ENCODE measurements around the gene LRRC34.
A peak's percentile ranks its signal among the peaks of the same experiment; 100 is the strongest.

The LRRC34 gene

DNA sequence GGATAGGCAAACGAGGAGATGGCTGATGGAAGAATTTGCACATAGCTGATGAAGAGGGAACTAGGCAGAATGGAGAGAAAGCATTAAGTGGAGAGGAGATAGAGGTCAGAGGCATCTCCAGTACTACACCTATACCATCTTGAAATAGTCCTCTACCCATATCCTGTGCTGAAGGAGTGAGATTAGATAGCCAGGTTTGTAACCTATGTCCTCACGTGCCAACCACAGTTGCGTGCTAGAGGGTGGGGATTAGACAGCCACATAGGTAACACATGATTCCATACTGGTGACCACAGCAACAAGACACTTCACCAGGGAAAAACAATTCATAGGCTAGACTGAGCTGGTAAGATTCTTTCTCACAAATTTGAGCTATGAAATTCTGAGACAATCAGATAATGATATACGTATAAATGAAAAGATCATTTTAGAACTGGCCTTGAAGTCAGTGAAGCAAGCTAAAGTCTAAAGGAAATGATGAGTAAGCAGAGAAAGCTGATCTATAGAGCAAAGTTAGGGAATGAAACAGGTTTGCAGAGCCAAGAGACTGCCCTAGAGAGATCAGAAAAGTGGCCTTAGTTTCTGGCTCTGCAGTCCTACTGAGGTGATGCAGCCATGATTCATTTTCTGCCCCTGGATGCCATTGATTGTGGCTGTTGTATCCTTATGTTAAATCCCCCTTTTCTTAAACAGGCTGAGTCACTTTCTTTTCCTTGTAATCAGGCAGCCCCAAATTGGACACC is 21.8 kb downstream of the LRRC34 start:
- no peak overlapping the region for H3K27ac Mint-ChIP-seq
- no peaks in the 10 kb centered on the region for H3K9me3 Mint-ChIP-seq

GRCh38 chr3:169790219-169790618 is 22.5 kb downstream of the LRRC34 start:
- H3K36me3 Mint-ChIP-seq (ENCODE audit: low read depth) = peaks cover 77% of the 10 kb centered on the region
- H3K27me3 Mint-ChIP-seq = no peaks in the 10 kb centered on the region
- no peak overlapping the region for H3K27ac Mint-ChIP-seq
- no peak for DNase-seq
- no peak overlapping the region for H3K4me3 Mint-ChIP-seq
- no peaks in the 10 kb centered on the region for H3K9me3 Mint-ChIP-seq
- peaks cover 21% of the 10 kb centered on the region for H3K4me1 Mint-ChIP-seq (ENCODE audit: low read depth)

More for the DNA sequence above, 21.8 kb downstream of the LRRC34 start:
- H3K36me3 Mint-ChIP-seq (ENCODE audit: low read depth) = peaks cover 71% of the 10 kb centered on the region
- DNase-seq = no peak
- H3K4me1 Mint-ChIP-seq (ENCODE audit: low read depth) = peaks cover 16% of the 10 kb centered on the region
- H3K4me3 Mint-ChIP-seq = no peak overlapping the region
- no peaks in the 10 kb centered on the region for H3K27me3 Mint-ChIP-seq

- Mint-ChIP-seq H3K4me3 (no peak overlapping the region), H3K27ac (no peak overlapping the region), H3K27me3 (no peaks in the 10 kb centered on the region), H3K36me3 (ENCODE audit: low read depth) (peaks cover 89% of the 10 kb centered on the region), H3K9me3 (no peaks in the 10 kb centered on the region), H3K4me1 (ENCODE audit: low read depth) (peaks cover 21% of the 10 kb centered on the region)
- DNase-seq = no peak
Observed at GRCh38 chr3:169787791-169788190, 24.9 kb downstream of the LRRC34 start.

DNA sequence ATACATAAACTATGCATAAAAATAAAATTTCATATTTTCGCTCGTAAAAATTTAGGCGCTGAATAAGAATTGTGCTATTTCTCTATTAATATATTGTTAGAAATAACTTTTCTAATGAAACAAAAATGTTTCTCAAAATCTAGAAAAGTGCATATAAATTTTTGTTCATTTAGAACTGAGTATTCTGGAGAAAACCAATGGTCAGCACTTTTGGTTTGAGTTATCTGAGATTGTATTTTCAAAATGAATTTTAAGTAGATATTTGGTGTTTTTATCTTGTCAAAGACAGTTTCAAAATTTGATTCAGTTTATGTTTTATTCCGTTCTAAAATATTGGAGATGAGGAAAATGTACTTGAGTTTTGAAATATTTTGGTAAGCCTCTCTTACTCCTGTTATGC is 25.6 kb downstream of the LRRC34 start:
- peaks cover 89% of the 10 kb centered on the region for H3K36me3 Mint-ChIP-seq (ENCODE audit: low read depth)
- H3K4me3 Mint-ChIP-seq = no peak overlapping the region

DNA sequence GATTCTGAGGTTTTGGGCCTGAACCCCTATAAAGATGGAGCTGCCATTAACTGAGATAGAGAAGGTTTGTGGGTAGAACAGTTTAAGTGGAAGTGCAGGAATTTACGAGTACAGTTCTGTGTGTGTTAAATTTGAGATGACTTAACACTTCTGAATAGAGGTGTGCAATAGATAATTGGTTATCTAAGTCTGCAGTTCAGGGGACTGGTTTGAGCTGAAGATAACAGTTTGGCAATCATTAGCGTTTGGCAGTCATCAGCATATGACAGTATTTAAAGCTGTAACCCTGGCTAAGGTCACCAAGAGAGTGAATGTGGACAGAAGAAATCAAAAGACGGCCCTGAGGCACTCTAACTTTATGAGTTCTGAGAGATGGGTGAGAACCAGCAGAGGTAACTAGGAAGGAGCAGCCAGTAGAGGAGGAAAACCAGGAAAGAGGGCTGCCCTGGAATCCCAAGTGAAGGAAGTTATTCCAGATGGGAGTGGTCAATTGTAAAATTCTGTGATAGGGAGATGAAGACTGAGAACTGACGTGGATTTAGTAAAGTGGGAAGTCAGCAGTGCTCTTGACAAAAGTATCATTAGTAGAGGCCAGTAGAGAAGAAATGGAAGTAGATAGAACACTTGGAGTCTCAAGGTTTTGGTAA is 31.4 kb downstream of the LRRC34 start:
- no peaks in the 10 kb centered on the region for H3K9me3 Mint-ChIP-seq
- no peaks in the 10 kb centered on the region for H3K27me3 Mint-ChIP-seq
- DNase-seq = no peak
- H3K36me3 Mint-ChIP-seq (ENCODE audit: low read depth) = peaks cover 91% of the 10 kb centered on the region
- H3K4me1 Mint-ChIP-seq (ENCODE audit: low read depth) = peaks cover 59% of the 10 kb centered on the region
- peak overlapping the region; percentile 45 for H3K27ac Mint-ChIP-seq
- H3K4me3 Mint-ChIP-seq = no peak overlapping the region

More for the DNA sequence above, 25.6 kb downstream of the LRRC34 start:
- Mint-ChIP-seq H3K27ac (no peak overlapping the region), H3K27me3 (no peaks in the 10 kb centered on the region), H3K4me1 (ENCODE audit: low read depth) (peaks cover 25% of the 10 kb centered on the region), H3K9me3 (no peaks in the 10 kb centered on the region)
- no peak for DNase-seq

DNA sequence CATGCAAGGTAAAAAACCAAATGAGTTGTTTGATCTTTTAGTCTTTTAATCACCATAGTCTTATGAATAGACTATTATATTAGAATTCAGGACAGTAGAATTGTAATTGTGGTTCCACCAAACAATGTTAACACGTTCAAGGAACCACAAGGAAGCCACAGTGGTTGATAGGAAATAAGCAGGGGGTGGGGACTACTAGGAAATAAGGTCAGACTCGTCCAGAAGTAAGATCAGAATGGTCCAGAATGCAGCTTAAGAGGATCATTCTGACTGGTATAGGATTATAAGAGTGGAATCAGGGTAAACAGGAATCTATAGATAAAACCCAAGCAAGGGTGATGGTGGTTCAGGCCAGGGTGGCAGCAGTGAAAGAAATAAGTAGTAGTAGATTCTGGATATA is 32.0 kb downstream of the LRRC34 start:
- no peak overlapping the region for H3K4me3 Mint-ChIP-seq
- no peak for DNase-seq
- no peaks in the 10 kb centered on the region for H3K9me3 Mint-ChIP-seq
- peak overlapping the region; percentile 45 for H3K27ac Mint-ChIP-seq
- H3K36me3 Mint-ChIP-seq (ENCODE audit: low read depth) = peaks cover 91% of the 10 kb centered on the region
- no peaks in the 10 kb centered on the region for H3K27me3 Mint-ChIP-seq
- peaks cover 59% of the 10 kb centered on the region for H3K4me1 Mint-ChIP-seq (ENCODE audit: low read depth)

- no peak overlapping the region for H3K4me3 Mint-ChIP-seq
- DNase-seq = no peak
- no peak overlapping the region for H3K27ac Mint-ChIP-seq
- peaks cover 99% of the 10 kb centered on the region for H3K36me3 Mint-ChIP-seq (ENCODE audit: low read depth)
- no peaks in the 10 kb centered on the region for H3K9me3 Mint-ChIP-seq
- no peaks in the 10 kb centered on the region for H3K27me3 Mint-ChIP-seq
- H3K4me1 Mint-ChIP-seq (ENCODE audit: low read depth) = peaks cover 73% of the 10 kb centered on the region
Observed at GRCh38 chr3:169777822-169778221, 34.9 kb downstream of the LRRC34 start.

GRCh38 chr3:169774186-169774585 is 38.5 kb downstream of the LRRC34 start:
- H3K4me3 Mint-ChIP-seq = peak overlapping the region; percentile 96
- peaks cover 76% of the 10 kb centered on the region for H3K36me3 Mint-ChIP-seq (ENCODE audit: low read depth)
- no peaks in the 10 kb centered on the region for H3K9me3 Mint-ChIP-seq
- H3K27me3 Mint-ChIP-seq = no peaks in the 10 kb centered on the region
- peak overlapping the region; percentile 99 for H3K27ac Mint-ChIP-seq
- no peak for DNase-seq
- peaks cover 54% of the 10 kb centered on the region for H3K4me1 Mint-ChIP-seq (ENCODE audit: low read depth)

GRCh38 chr3:169772897-169773816 is 39.5 kb downstream of the LRRC34 start, which contains the start of gene MYNN:
Gene MYNN (plus strand): TSS chr3:169773396. CDS start chr3:169774296, 900 bp downstream.
- peaks cover 66% of the 10 kb centered on the region for H3K36me3 Mint-ChIP-seq (ENCODE audit: low read depth)

GRCh38 chr3:169772305-169772896 is 40.3 kb downstream of the LRRC34 start:
- H3K36me3 Mint-ChIP-seq (ENCODE audit: low read depth) = peaks cover 58% of the 10 kb centered on the region
- no peak for DNase-seq

More at GRCh38 chr3:169772897-169773816, 39.5 kb downstream of the LRRC34 start, which contains the start of gene MYNN:
- peak; percentile 96 for DNase-seq
- Mint-ChIP-seq H3K27me3 (no peaks in the 10 kb centered on the region), H3K4me1 (ENCODE audit: low read depth) (peaks cover 46% of the 10 kb centered on the region), H3K9me3 (no peaks in the 10 kb centered on the region), H3K4me3 (peak within 1 kb of the TSS; percentile 96), H3K27ac (peak within 1 kb of the TSS; percentile 99)

GRCh38 chr3:169771497-169772304 is 41.0 kb downstream of the LRRC34 start:
- Mint-ChIP-seq H3K9me3 (no peaks in the 10 kb centered on the region), H3K4me1 (ENCODE audit: low read depth) (peaks cover 35% of the 10 kb centered on the region)

More at GRCh38 chr3:169772305-169772896, 40.3 kb downstream of the LRRC34 start:
- Mint-ChIP-seq H3K4me1 (ENCODE audit: low read depth) (peaks cover 42% of the 10 kb centered on the region), H3K9me3 (no peaks in the 10 kb centered on the region), H3K4me3 (peak overlapping the region; percentile 96), H3K27me3 (no peaks in the 10 kb centered on the region), H3K27ac (peak overlapping the region; percentile 99)

DNA sequence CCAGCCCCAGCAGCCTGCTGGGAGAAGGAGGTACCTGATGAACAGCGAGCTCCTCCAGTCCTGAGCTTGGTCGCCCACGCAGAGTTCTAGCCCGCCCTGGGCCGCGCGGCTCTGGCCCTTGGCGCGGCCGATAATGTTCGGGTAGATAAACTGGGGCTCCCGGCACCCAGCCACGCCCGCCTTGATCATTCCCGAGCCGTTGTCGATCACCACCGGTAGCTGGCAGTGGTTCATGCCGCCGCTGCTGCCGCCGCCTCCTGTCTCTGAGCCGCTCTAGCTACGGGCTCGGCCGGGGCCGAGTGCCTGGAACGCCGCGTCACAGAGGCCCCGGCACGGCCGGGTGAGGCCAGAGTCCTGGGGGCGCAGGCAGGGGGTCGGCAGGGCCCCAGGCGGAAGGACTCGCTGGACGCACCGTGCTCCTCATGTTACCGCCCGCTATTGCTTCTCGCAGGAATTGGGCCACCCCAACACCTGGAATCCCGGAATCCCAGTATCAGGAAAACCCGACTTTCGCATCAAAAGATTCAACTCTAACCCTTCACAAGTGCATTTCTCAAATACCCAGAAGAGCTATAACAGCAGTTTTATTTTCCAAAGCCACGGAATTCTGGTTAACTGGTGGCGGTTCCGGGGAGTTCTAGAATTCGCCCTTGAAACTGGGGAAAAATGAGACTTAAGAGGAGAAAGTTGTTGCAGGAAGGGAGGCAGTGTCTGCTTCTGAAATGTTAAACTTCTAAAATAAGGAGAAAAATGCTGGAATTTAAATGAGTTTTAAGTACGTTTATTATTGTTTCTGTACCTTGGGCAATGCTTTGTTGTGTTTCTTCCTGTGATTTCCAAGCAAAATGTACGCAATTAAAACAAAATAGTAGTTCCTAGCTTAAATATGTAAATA is 43.2 kb downstream of the LRRC34 start, which contains the start of gene ACTRT3:
Gene ACTRT3, minus strand, starts transcription at position 275 of the 895 bp plus-strand sequence. Its CDS starts 41 bp downstream, at position 234.
- peaks cover 33% of the 10 kb centered on the region for H3K36me3 Mint-ChIP-seq (ENCODE audit: low read depth)

More at GRCh38 chr3:169771497-169772304, 41.0 kb downstream of the LRRC34 start:
- H3K4me3 Mint-ChIP-seq = peak overlapping the region; percentile 96
- peaks cover 51% of the 10 kb centered on the region for H3K36me3 Mint-ChIP-seq (ENCODE audit: low read depth)
- DNase-seq = peak; percentile 72
- H3K27me3 Mint-ChIP-seq = no peaks in the 10 kb centered on the region
- peak overlapping the region; percentile 99 for H3K27ac Mint-ChIP-seq

More for the DNA sequence above, 43.2 kb downstream of the LRRC34 start, which contains the start of gene ACTRT3:
- DNase-seq = peak; percentile 81
- H3K4me3 Mint-ChIP-seq = peak within 1 kb of the TSS; percentile 84
- peak within 1 kb of the TSS; percentile 81 for H3K27ac Mint-ChIP-seq
- H3K4me1 Mint-ChIP-seq (ENCODE audit: low read depth) = peaks cover 28% of the 10 kb centered on the region
- H3K9me3 Mint-ChIP-seq = peaks cover 2% of the 10 kb centered on the region
- H3K27me3 Mint-ChIP-seq = no peaks in the 10 kb centered on the region

All from activated T-cell treated with anti-CD3 and anti-CD28 coated beads, Interleukin-2, amount 50 U/mL, for 24 hours (primary cell).